ENCODE results near the gene TSPAN18. TPM values are rescaled to one million over a fixed set of nuclear protein-coding genes. Genes with fewer than 3 reads are reported as not detected.

Gene TSPAN18
- total RNA-seq, 1 experiment from 2014 or later: 18.3 TPM

DNA sequence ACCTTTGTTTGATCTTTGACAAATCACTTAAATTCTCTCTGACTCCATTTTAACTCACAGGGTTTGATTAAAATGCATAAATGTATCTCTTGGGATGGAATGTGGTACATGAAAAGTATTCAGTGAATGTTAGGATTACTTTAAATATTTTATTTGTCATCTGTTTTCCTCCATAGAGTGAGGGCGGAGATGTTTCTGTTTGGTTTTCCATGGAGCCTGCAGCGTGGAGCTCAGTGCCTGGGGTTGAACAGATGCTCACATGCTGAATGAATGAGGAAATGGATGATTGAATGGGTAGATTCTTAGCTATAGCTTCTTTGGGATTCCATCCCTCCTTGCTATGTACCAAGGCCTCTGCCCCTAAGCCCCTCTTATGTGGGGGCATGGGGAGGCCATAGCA lies 10.0 kb downstream of the TSPAN18 start:
- DNase-seq (ENCODE audit: low read depth, low spot score): no peak
- H3K9ac ChIP-seq (ENCODE audit: low read length): no peak overlapping the region

More for the DNA sequence above, 10.0 kb downstream of the TSPAN18 start:
- Histone ChIP-seq H3K36me3 (ENCODE audit: control insufficient read depth in 1 of 2, insufficient read depth in 2 of 2, low read length in 2 of 2) (no peaks in the 10 kb centered on the region), H3K27ac (ENCODE audit: low read depth, low read length) (no peak overlapping the region), H4K20me1 (ENCODE audit: insufficient read depth) (no peaks in the 10 kb centered on the region), H3K9me3 (ENCODE audit: control insufficient read depth in 1 of 2, insufficient read depth in 1 of 2, low read depth in 1 of 2, low read length in 2 of 2) (no peaks in the 10 kb centered on the region), H3K27me3 (ENCODE audit: insufficient read depth, low read length) (no peaks in the 10 kb centered on the region), H2AFZ (ENCODE audit: low read depth, low read length, poor library complexity, severe bottlenecking) (no peak overlapping the region), H3K4me1 (ENCODE audit: control insufficient read depth in 1 of 2, insufficient read depth in 2 of 2, low read length in 2 of 2) (no peaks in the 10 kb centered on the region), H3K79me2 (ENCODE audit: insufficient read depth, low read length) (no peaks in the 10 kb centered on the region), H3K4me3 (replicated peaks in 1 of 2; ENCODE audit: low read depth in 1 of 2, low read length in 2 of 2) (no peak overlapping the region), H3K9me2 (ENCODE audit: insufficient read depth) (no peaks in the 10 kb centered on the region), H3K4me2 (ENCODE audit: low read length) (no peak overlapping the region)
- TF ChIP-seq ZFX (IDR thresholded peaks at IDR 0.05) (no peak), SIN3A (IDR thresholded peaks at IDR 0.05; ENCODE audit: low read depth) (no peak), ZNF274 (IDR thresholded peaks at IDR 0.05; ENCODE audit: low read depth, low read length) (no peak), SRF (IDR thresholded peaks at IDR 0.05; ENCODE audit: low read depth) (no peak), POLR2AphosphoS5 (IDR thresholded peaks at IDR 0.05; ENCODE audit: low read depth, low read length) (no peak), EGR1 (IDR thresholded peaks at IDR 0.05; ENCODE audit: low read depth) (no peak), MAX (IDR thresholded peaks at IDR 0.05) (no peak), TCF7L2 (IDR thresholded peaks at IDR 0.05; ENCODE audit: borderline replicate concordance, extremely low read depth, insufficient read depth, insufficient read length) (no peak), POLR2A (IDR thresholded peaks at IDR 0.05; ENCODE audit: borderline replicate concordance, extremely low read depth, insufficient read depth, insufficient read length) (no peak), CEBPB (IDR thresholded peaks at IDR 0.05; ENCODE audit: low read depth) (no peak), ELF1 (IDR thresholded peaks at IDR 0.05; ENCODE audit: borderline replicate concordance, low read depth) (no peak), CBX3 (IDR thresholded peaks at IDR 0.05; ENCODE audit: low read depth) (no peak), EZH2phosphoT487 (IDR thresholded peaks at IDR 0.05; ENCODE audit: borderline replicate concordance) (no peak)
- TF ChIP-seq, protein P1, sequence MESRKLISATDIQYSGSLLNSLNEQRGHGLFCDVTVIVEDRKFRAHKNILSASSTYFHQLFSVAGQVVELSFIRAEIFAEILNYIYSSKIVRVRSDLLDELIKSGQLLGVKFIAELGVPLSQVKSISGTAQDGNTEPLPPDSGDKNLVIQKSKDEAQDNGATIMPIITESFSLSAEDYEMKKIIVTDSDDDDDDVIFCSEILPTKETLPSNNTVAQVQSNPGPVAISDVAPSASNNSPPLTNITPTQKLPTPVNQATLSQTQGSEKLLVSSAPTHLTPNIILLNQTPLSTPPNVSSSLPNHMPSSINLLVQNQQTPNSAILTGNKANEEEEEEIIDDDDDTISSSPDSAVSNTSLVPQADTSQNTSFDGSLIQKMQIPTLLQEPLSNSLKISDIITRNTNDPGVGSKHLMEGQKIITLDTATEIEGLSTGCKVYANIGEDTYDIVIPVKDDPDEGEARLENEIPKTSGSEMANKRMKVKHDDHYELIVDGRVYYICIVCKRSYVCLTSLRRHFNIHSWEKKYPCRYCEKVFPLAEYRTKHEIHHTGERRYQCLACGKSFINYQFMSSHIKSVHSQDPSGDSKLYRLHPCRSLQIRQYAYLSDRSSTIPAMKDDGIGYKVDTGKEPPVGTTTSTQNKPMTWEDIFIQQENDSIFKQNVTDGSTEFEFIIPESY (IDR thresholded peaks at IDR 0.05; ENCODE audit: extremely low read depth, insufficient replicate concordance, low read length): no peak
- TF ChIP-seq, protein P2, sequence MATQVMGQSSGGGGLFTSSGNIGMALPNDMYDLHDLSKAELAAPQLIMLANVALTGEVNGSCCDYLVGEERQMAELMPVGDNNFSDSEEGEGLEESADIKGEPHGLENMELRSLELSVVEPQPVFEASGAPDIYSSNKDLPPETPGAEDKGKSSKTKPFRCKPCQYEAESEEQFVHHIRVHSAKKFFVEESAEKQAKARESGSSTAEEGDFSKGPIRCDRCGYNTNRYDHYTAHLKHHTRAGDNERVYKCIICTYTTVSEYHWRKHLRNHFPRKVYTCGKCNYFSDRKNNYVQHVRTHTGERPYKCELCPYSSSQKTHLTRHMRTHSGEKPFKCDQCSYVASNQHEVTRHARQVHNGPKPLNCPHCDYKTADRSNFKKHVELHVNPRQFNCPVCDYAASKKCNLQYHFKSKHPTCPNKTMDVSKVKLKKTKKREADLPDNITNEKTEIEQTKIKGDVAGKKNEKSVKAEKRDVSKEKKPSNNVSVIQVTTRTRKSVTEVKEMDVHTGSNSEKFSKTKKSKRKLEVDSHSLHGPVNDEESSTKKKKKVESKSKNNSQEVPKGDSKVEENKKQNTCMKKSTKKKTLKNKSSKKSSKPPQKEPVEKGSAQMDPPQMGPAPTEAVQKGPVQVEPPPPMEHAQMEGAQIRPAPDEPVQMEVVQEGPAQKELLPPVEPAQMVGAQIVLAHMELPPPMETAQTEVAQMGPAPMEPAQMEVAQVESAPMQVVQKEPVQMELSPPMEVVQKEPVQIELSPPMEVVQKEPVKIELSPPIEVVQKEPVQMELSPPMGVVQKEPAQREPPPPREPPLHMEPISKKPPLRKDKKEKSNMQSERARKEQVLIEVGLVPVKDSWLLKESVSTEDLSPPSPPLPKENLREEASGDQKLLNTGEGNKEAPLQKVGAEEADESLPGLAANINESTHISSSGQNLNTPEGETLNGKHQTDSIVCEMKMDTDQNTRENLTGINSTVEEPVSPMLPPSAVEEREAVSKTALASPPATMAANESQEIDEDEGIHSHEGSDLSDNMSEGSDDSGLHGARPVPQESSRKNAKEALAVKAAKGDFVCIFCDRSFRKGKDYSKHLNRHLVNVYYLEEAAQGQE (IDR thresholded peaks at IDR 0.05; ENCODE audit: low read depth): no peak
- ChIA-PET CTCF (no interaction called here), POLR2A (no interaction called here), RAD21 (ENCODE audit: low non-redundant PET in 1 of 2, low total read pairs in 2 of 2, uncharacterized antibody in 2 of 2, unreplicated experiment in 2 of 2) (no interaction called here)
- intact Hi-C loops (cut with micrococcal nuclease): no loop called here
- no peak for ATAC-seq
- no TSS peak for BruUV-seq (replicated peaks)

Measured in HCT116 (cell line).